IPS DF 4.7 (cell line): Measurements from ENCODE around the gene CCDC91.
"Not testable (repeated sequence)": the region's sequence is repeated elsewhere in the genome, so short reads cannot be mapped to it uniquely, and the experiment has no call there.

Experiments used
- DNase-seq: peaks from one replicate; pipeline ENCODE4 v3.0.0-alpha.2; 2013; ENCODE audit warnings: low spot score; ENCODE audit errors: extremely low read depth

CCDC91 gene

DNA sequence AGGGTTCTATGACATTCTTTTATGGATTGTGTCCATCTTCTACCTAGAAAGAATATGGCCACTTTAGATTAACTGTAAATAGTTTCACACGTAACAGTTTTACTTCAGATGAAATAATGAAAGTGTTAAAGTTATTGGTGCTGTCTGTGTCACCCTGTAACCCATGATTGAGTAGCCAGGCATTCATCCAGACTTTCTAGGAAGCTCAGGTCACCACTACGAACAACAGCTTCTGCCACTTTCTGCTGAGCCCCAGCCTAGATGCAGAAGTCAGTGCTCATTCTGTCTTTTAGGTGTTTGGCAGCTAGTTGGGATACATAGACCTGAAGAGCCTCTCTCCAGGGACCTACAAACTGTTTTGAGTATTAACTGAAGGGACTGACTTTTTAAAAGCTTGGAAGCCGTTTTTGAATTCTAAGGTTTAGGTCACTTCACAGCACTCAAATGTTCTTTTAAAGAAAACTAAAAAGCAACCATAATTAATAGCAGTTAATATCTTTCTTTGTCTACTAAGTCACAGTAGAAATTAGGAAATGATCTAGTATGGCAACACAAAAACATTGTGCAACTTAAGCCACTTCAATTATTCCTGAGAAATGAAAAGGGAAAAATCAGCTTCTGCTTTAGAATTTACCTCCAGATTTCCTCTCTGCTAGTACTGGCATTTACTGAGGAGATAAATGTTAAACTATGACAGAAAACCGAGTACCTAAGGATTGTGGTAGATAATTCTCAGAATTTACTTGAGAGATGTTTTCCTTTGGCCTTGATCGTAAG lies 266.9 kb downstream of the CCDC91 start:
- no peak for DNase-seq

DNA sequence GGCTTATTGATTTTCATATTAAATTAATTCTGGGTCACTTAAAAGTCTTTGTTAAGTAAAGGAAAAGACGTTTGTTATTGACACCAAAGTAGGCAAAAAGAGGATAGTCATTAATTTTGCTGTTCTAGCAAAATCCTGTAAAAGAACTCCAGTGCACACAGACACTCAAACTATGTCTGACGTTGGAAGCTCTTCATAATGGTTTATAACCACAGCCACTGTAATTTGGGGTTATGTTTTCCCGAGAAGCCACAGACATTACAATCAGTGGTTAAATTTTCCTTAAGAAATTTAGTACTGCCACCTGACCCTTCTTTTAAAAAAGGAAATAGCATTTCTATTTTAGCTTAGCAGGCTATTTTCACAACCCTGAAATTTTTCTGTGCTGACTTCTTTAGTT lies 267.5 kb downstream of the CCDC91 start:
- no peak for DNase-seq

DNA sequence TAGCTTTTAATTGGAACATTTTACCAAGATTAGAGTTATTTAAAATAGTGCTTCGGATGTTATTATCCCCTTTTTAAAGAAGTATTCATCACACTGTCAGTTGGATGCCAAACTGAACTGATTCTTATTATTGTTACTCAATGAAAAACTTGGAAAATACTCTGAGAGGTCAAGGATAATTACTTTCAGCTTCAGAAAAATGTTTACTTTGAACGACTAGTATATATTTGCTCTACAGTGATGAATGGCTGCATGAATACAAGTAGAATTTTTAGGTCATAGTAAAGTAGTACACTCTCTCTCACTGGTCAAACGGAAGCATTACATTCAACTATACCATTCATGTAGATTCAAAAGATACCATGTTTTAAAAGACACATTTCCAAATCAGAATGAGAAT lies 269.2 kb downstream of the CCDC91 start:
- no peak for DNase-seq

DNA sequence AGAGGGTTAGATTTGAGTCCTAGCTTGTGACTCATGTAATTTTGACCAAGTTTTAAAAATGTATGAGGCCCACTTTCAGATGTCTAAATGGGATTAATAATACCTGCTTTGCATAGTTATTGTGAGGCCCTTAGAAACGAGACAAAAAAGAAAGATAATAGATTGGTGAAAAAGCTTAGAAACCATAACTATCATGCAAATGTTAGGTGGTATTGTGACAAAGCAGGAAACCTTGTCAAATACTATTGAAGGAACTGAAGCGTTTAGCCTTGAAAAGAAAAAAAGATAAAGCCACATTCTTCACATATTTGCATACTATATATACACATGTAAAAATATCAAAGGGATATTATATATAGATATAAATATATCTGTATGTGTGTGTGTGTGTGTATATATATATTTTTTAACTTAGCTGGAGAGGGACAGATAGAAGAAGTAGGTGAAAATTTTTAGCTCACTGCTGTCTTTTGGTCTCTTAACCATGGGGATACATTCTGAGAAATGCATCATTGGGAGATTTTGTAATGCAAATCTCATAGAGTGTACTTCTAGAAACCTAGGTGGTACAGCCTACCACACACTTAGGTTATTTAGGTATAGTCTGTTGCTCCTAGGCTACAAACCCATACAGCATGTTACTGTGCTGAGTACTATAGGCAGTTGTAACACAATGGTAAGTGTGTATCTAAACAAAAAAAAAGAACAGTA lies 270.3 kb downstream of the CCDC91 start:
- no peak for DNase-seq

DNA sequence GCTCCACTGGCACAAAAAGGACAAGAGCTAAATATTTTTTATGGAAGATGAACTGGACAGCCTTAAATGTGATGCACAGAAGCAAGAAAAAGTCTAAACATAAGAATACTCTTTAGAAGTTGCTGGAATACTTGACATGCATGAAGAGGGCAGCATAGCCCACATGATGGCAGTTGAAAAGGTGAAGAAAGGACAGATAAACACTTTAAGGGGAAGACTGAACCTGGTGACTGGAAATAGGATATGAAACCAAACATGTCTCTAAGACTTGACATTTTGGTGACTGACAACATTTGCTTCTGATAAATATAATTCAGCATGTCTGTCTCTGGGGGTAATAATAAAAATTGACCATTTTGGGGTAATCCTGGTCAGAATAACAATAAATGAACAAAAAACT lies 273.1 kb downstream of the CCDC91 start:
- no peak for DNase-seq

DNA sequence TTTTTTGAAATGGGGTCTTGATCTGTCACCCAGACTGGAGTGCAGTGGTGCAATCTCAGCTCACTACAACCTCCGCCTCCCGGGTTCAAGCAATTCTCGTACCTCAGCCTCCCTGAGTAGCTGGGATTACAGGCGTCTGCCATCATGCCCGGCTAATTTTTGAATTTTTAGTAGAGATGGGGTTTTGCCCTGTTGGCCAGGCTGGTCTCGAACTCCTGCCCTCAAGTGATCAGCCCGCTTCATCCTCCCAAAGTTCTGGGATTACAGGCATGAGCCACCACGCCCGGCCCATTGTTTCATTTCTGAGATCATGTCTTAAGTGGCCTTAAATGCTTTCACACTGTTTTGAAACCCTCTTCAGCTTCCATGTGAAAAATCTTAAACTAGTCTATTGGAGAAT lies 281.5 kb downstream of the CCDC91 start:
- DNase-seq, result not testable (repeated sequence)

DNA sequence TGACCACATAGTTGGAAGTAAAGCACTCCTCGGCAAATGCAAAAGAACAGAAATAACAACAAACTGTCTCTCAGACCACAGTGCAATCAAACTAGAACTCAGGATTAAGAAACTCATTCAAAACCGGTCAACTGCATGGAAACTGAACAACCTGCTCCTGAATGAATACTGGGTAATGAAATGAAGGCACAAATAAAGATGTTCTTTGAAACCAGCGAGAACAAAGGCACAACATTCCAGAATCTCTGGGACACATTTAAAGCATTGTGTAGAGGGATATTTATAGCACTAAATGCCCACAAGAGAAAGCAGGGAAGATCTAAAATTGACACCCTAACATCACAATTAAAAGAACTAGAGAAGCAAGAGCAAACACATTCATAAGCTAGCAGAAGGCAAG lies 285.9 kb downstream of the CCDC91 start:
- DNase-seq, result not testable (repeated sequence)

DNA sequence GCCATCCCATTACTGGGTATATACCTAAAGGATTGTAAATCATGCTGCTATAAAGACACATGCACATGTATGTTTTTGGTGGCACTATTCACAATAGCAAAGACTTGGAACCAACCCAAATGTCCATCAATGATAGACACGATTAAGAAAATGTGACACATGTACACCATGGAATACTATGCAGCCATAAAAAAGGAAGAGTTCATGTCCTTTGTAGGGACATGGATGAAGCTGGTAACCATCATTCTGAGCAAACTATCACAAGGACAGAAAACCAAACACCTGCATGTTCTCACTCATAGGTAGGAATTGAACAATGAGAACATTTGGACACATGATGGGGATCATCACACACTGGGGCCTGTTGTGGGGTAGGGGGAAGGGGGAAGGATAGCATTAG lies 288.8 kb downstream of the CCDC91 start:
- not testable (repeated sequence) for DNase-seq

DNA sequence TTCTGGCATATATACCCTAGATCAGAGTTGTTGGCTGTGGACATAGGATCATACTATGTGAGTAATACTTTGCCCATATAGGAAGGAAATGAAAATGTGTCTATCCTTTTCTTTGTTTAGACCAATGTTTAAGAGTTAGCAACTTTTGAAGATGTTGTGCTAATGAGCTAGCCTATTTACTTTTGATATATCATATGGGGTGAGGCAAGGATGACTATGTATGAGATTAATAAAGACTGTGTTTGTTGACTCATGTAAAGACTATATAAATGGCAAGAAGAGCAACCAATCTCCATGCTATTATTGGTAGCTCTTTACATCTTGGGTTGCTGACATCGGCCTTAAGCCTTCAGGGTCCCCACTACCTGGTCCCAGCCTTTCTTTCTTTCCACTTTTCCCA lies 289.4 kb downstream of the CCDC91 start:
- no peak for DNase-seq

DNA sequence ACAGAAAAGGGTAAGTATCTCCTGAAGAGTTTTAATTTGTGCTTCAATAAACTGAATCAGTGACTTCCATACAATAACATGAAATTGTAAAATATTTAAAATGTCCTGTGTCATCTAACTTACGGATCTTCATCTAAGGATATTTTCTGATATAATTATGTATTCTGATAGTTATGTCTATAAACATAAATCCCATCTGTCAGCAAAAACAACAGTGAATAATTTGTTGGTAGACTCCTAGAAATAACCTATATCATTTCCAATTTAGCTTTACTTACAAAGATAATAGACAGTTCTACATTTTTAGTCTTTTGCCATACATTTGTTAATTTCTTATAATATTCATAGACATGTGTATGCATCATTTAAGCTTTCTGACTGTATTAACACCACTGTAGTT lies 293.9 kb downstream of the CCDC91 start:
- no peak for DNase-seq

DNA sequence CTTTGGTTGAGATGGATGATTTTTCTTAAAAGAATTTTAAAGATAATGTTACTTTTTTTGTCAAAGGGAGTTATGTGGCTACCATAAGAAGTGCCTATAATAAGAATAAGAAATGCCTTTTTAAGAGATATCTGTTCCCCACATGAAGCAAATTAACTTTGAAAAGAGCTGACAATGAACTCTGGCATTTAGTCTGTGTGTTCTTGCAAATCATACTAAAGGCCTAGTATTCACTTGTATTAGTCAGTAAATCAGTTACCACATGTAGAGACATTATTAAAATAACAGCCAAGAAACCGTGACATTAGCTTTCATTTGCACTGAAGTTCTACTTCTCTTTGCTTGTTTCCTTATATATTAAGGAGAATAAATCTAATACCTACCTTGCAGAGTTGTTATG lies 296.3 kb downstream of the CCDC91 start:
- DNase-seq, result no peak

DNA sequence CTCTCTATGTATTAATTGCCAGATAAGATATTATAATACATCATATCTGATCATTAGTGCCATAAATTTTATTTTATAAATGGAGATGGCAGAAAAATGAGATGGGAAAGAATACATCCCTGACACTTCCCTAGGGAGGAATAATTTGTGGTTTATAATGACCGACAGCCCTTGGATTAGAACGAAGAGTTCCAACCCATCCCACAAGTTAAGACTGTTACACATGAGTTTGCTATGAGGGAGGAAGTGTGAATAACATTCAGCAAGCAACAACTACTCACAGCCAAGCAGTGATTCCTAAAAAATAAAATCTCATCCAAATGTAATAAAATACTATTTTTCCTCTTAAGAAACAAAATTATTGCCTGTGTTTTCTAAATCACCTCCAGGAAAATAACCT lies 299.0 kb downstream of the CCDC91 start:
- DNase-seq, result no peak

DNA sequence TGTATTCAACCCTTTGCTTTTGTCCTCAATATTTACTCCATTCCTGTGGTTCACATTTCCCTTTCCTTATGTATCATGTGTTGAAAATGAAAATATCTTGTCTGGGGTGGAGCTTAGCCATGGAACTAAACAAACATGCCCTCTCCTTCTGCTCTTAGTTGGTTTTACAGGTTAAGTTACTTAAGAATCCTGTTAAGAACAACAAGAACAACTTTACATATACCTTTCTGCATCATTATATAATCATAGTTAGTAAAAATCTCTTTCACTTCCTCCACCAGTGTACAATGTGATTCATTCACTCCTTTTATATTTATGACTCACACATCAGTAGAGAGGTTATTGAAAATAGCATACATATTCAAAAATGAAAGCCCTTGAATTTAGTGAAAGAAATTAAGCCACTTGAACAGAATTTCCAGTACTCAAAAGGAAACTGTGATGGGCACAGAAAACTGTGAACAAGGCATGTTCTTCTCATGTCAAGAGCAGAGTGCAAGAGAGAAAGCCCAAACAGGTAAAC lies 307.7 kb downstream of the CCDC91 start:
- no peak for DNase-seq

DNA sequence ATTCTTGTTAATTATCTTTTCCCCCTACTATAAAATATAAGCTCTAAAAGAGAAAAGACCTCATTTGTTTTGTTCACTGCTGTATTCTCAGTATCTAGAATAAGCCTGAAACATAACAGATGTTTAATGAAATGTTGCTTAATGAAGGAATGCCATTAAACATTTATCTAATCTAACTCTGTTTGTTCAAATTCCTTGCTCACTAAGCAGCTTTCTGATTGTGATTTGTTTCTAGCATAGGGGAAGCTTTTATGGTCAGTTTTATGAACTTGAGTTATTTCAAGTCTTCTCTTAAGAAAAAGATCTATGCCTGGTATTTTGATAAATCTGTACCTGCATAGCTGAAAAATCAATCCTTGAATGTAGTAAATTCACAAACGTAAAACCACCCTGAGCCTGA lies 308.6 kb downstream of the CCDC91 start:
- DNase-seq, result no peak

DNA sequence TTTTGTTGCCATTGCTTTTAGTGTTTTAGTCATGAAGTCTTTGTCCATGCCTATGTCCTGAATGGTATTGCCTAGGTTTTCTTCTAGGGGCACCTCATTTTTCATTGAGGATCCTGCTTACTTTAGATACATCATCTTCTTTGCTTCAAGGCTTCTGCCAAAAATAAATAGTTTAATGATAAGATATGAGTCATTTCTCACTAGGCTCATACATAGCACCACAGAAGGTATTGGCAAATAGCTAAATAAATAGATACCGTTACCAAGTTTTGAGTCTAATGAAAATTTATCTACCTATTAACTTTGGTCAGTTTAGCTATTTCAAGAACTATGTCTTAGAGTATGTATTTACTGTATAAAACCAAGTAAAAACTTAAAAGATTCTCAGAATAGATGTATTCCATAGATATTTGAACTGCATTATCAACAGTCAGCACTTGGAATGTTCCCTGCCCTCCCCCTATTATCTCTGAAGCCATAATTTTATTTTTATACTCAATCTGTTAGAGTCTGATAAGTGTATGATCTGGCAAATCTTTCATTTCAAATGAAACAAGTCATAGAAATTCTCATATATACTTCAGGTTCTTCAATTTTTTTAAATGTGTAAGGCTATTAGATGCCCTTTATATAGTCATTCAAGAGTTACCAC lies 310.2 kb downstream of the CCDC91 start:
- no peak for DNase-seq

DNA sequence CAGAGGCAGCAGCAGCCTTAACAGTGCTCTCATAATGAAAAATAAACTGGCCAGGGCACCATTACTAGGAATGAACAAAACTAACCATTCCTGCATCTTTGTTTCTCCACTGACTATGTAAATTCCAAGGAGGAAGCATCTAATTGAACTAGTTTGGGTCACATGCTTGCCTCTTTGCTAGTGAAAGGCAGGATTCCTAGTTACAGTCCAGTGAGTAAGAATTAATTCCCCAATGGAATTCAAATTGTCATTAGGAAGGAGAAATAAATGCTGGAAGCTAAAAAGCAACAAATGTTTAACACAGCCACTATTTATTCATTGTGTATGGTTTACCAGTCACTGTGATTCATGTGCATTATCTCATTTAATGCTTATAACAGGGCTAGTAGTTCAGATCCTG lies 316.0 kb downstream of the CCDC91 start:
- DNase-seq, result no peak

DNA sequence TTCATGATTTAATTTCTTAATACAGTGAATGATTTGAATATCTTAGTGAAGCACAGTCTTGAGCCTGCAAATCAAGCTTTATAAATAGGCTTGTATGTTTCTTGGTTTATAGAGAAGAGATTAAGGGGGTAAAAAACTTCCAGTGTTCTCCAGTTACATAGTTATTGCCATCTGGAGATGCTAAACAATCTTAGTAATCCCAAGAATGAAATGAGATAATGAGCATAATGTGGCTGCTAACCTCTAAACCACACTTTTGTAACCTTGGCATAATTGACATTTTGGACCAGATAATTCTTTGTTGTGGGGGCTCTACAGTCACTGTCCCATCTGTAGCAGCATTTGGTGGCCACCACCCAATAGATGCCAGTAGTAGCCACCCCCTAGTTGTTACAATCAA lies 316.8 kb downstream of the CCDC91 start:
- DNase-seq, result no peak

DNA sequence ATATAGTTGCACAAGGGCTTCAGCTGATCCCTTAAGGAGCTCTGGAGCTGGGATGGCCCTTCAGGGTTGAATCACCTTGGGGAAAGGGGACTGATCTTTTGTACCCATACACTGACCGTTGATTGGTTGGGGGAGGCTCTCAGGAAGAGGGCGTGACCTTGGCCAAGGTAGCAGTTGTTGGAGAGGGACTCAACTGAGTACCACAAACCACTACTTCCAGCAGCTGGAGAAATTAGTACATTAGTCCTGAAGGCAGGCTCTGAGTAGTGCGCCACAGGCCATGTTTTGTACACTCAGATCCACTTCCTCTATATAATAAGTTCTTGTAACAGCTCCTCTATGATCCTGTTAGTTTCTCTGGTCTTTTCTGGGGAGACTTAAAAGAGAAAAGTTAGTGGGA lies 317.6 kb downstream of the CCDC91 start:
- no peak for DNase-seq

DNA sequence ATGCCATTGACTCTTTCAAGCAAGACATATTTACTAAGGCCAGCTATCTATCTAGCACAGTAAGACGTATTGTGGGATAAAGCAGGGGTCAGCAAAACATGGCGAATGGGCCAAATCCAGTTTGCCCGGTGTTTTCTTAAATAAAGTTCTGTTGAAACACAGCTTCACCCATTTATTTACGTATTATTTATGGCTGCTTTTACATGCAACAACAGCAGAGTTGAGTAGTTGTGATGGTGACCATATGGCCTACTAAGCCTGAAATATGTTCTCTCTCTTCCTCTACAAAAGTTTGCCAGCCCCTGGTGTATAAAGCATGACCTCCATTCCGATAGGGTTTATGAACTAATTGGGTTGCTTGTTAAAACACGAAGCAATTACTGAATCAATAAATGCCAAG lies 322.1 kb downstream of the CCDC91 start:
- DNase-seq, result no peak

DNA sequence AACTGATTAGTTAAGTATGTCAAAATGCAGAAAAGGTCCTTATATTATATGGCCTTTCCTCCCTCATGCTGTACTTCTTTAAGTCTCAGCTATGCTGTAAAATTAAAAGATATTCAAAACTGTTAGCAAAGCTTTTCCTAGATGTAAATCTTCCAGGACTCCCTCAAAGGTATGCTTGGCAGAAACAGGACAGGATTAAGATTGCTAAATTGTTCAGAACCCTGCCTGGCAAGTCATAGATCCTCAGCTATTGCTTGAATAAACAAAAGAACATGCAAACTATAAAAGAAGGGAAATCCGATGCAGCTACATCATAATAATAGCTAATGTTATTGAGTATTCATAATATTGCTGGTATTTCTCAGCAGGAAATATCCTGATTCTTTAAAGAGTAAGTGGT lies 322.6 kb downstream of the CCDC91 start:
- no peak for DNase-seq

DNA sequence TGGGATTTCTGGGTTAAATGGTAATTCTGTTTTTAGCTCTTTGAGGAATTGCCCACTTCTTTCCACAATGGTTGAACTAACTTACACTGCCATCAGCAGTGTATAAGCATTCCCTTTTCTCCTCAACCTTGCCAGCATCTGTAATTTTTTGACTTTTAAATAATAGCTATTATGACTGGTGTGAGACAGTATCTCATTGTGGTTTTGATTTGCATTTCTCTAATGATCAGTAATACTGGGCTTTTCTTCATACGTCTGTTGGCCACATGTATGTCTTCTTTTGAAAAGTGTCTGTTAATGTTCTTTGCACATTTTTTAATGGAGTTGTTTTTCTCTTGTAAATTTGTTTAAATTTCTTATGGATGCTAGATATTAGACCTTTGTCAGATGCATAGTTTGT lies 323.7 kb downstream of the CCDC91 start:
- no peak for DNase-seq

DNA sequence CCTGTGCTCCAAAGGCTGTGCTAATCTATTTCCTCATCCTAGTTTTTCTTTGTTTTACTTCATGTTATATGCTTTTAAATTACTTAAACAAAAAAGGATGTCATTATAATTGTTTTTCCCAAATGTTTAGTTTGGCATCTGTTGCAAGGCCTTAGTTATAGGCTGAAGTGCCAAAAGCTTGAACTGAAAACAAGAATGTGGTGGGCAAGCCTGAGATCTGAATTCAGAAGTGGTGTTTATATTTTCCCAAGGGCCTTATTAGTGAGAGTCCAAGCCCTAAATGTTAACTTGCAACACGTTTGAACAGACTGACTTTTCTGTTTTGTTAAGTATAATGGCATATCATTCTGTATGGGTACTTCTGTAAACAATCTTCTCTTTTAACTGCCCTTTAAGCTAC lies 326.8 kb downstream of the CCDC91 start:
- no peak for DNase-seq
